Lower leg skin (tissue), 4 donors: ENCODE results near the gene ZNF273. TPM values are rescaled to one million over a fixed set of nuclear protein-coding genes. Genes with fewer than 3 reads are reported as not detected.

Experiments used
- DNase-seq, 2 donors: peaks; one replicate each; pipeline ENCODE4 v3.0.0-alpha.2; 2019; ENCODE audit warnings: low spot score in 2 of 2
- H3K4me3 ChIP-seq: fragments of 200-600 bp; sonication (generic); 2 replicates; pipeline ENCODE4 v1.5.1; 2017; ENCODE audit warnings: mild to moderate bottlenecking, low read depth; ENCODE audit not compliant: poor library complexity, severe bottlenecking
- POLR2A ChIP-seq, 2 donors: fragments of 450-650 bp; IDR thresholded peaks; one replicate each; pipeline ENCODE4 v1.6.1; 2016 to 2017; ENCODE audit warnings: antibody characterized with exemption in 2 of 2, mild to moderate bottlenecking in 1 of 2, moderate library complexity in 1 of 2
- WGBS, 2 donors: methylation state at CpG; one replicate each; pipeline ENCODE4 v1.1.5; 2018; 5-methylcytosine and 5-hydroxymethylcytosine counted together
- intact Hi-C: fragments of 100-400 bp; cut with DNase I; formaldehyde crosslinking; loops from one replicate; pipeline ENCODE4 v1.15.0; 2023; ENCODE audit warnings: low total_unique reads
- total RNA-seq, 4 donors: library from RNA; depleted of rRNA; stranded (reverse); fragments of >200 nt; gene quantifications; one replicate each; pipeline ENCODE4 v1.1.0, GENCODE V29; 2016
- TF ChIP-seq, protein P1 (sequence below), 3 donors: fragments of 450-650 bp; IDR thresholded peaks; one replicate each; pipeline ENCODE4 v1.5.1; 2016; ENCODE audit warnings: antibody characterized with exemption in 3 of 3, mild to moderate bottlenecking in 3 of 3, moderate library complexity in 2 of 3

ZNF273 gene
- total RNA-seq, 4 donors from 2014 or later, result 61.3 to 224 (median 66.3) TPM

DNA sequence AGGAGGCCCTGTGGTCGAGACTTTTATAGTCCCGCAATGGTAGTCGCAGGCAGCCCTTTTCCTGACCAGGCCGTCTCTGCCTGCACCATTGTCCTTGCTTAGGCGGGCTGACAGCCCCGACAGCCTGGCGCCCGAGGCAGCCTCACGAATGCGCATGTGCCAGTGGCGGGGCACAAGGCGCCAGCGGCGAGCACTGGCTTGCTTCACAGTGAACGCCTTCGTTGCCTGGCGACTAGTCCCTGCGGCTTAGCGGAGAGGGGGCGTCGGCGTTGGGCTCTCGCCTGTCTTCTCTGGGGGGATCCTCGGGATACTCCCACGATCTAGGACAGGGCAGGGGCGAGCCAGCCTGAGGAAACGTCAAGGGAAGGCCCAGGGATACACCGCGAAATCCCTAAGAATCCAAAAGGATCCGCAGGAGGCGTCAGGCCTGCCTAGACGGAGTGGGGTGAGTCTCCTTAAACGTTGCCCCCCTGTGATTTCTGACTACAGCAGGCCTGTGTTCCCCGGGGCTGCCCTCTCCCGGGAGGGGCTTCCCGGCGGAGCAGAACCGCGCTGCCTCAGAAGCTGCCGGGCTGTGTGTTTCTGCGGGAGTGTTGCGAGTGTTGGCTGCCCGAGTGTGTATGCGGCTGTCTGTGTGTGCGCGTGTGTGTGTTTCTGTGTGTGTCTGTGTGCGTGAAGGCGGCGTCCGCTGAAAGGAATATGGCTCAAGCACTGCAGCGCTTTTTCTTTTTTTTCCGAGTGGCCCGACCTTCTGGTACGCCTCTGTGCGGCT is 20.5 kb upstream of the ZNF273 start:
- peak overlapping the region; percentile 50 for H3K4me3 ChIP-seq
- intact Hi-C loops, result no loop called here
- DNase-seq, result peak; percentile 54 to 89
- TF ChIP-seq, protein P1, sequence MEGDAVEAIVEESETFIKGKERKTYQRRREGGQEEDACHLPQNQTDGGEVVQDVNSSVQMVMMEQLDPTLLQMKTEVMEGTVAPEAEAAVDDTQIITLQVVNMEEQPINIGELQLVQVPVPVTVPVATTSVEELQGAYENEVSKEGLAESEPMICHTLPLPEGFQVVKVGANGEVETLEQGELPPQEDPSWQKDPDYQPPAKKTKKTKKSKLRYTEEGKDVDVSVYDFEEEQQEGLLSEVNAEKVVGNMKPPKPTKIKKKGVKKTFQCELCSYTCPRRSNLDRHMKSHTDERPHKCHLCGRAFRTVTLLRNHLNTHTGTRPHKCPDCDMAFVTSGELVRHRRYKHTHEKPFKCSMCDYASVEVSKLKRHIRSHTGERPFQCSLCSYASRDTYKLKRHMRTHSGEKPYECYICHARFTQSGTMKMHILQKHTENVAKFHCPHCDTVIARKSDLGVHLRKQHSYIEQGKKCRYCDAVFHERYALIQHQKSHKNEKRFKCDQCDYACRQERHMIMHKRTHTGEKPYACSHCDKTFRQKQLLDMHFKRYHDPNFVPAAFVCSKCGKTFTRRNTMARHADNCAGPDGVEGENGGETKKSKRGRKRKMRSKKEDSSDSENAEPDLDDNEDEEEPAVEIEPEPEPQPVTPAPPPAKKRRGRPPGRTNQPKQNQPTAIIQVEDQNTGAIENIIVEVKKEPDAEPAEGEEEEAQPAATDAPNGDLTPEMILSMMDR (IDR thresholded peaks at IDR 0.05), result no peak
- no peak for TF ChIP-seq POLR2A (IDR thresholded peaks at IDR 0.05)
- WGBS, 2 donors, result 7 to 13% methylated on average over 34 to 45 of the region's 55 CpGs

DNA sequence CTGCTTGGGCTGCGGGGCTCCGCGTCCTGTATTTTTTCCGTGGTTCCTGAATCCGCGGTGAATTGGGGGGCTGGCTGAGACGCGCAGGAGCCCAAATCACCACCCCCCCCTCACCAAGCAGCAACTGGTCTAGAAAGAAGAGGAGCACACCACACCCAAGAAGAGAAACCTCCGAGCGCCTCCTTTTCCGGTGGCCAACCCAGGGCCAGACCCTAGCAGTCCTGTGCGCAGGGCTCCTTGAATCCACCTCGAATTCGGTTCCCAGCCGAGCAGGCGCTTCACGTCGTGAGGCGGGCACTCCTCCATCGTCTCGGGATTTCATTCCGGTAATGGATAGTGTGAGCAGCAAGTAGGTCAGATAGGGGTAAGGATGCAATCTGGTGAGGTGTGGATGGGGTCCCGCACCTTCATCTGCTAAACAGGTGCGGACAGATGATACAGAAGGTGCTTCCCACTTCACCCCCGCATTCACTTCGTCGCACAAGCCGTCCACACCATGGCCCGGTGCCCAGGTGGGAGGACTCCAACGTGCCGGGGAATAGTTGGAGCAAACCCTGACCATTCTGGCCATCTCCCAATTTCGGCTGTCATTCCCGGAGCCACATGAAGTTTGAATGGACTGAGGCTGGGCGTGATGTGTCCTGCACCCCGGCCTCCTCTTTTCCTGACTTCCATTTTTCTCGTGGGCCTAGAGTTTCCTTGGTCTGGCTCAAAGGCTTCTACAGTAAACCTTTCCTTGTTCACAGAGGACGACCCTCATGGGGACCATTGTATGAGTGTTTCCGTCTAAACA is 19.8 kb upstream of the ZNF273 start:
- peak overlapping the region; percentile 50 for H3K4me3 ChIP-seq
- WGBS, 2 donors, result 29 to 41% methylated on average over 37 to 38 of the region's 38 CpGs
- intact Hi-C loops, result no loop called here
- TF ChIP-seq POLR2A (IDR thresholded peaks at IDR 0.05), result no peak
- TF ChIP-seq, protein P1 (IDR thresholded peaks at IDR 0.05), result no peak
- peak; percentile 20 to 83 for DNase-seq

DNA sequence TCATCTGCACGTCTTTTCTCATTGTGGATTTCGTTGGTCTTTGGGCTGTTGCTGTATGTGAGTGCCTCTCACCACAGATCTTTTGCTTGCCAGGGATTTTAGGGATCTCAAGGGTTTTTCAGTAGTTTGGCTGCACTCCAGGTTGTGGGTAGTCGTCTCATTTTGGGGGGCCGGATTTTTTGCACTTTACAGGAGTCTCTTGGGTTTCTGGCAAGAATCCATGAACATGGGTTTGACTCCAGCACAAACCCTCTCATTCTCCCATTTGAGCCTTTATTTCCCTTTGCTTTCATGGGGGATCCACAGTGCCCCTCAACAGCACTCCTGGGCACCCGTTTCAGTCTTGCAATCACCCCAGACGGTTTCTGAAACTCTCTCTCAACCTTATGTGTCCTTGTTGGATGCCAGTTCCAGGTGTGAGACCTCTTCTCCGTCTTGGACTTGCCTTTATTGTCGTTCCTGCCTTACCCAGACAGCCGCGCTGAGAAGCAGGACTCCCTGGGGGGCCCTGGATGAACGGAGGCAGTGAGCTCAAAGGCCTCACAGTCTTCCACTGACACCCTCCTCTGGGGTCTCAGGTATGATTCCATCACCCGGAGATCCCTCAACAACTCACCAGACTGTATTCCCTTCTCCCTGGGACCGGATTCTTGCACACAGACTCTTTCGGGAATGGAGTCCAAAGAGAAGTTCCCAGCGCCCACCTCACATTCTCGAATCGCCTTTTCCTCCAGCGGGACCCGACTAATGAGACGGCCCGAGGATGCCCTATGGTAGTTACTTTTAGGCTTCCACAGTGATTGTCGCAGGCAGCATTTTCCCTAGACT is 18.8 kb upstream of the ZNF273 start:
- H3K4me3 ChIP-seq, result no peak overlapping the region
- intact Hi-C loops, result no loop called here
- 89 to 90% methylated on average over 22 of the region's 22 CpGs for WGBS, 2 donors
- TF ChIP-seq, protein P1 (IDR thresholded peaks at IDR 0.05), result no peak
- no peak for TF ChIP-seq POLR2A (IDR thresholded peaks at IDR 0.05)
- peak; percentile 13 to 77 for DNase-seq

DNA sequence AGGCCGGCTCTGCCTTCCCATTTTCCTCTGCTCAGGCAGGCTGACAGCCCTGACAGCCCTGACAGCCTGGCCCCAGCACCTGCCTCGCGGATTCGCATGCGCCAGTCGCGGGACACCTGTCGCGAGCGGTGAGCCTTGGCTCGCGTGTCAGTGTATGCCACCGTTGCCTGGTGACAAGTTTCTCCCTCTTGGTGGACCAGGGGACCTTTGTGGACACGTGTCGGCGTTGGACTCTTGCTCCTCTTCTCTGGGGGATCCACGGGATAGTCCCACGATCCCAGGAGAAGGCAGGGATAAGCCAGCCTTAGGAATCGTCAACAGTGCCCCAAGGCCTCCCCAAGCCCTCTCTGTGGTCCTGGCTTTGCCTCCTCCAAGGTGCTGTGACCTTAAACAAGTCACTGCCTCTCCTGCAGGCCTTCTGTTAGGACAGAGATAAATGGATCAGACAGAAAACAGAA is 18.1 kb upstream of the ZNF273 start:
- intact Hi-C loops, result no loop called here
- no peak overlapping the region for H3K4me3 ChIP-seq
- peak in 1 of 2 donors; percentile 80 for DNase-seq
- TF ChIP-seq POLR2A (IDR thresholded peaks at IDR 0.05), result no peak
- TF ChIP-seq, protein P1 (IDR thresholded peaks at IDR 0.05), result no peak
- 84 to 90% methylated on average over 19 of the region's 19 CpGs for WGBS, 2 donors

DNA sequence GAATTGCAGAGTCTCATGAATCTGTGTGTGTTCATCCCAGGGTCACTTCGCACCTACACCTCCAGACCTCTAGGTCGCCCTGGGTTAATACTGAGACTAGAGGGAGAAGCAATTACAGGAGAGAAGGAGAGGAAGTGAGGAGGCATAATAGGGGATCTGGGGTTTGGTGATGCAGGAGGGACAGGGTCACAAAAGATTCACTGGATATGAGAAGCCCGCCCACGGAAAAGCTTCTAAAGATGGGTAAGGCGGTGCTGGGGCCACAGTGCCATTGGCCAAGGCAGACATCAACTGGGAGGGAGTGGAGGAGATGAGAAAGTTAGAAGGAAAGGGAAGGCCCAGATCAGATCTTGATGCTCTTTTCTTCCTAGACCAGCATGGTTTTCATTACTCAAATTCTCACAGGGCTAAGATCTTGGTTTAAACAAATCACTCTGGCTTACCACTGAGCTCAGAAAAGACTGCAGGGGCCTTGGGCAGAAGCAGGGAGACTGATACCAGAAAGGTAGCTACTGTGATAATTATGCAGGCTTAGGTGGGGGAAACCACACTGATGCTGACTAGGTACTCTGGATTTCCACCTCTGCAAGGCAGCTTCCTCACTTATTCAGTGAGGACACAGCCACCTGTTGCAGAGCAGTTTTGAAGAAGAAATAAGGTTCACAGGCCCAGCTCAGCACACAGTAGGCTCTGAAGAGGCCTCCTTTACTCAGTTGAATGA is 17.4 kb upstream of the ZNF273 start:
- intact Hi-C loops, result no loop called here
- WGBS, 2 donors, result 95 to 97% methylated on average over 5 of the region's 5 CpGs
- no peak overlapping the region for H3K4me3 ChIP-seq
- peak in 1 of 2 donors; percentile 45 for DNase-seq
- TF ChIP-seq, protein P1 (IDR thresholded peaks at IDR 0.05), result no peak
- no peak for TF ChIP-seq POLR2A (IDR thresholded peaks at IDR 0.05)
